Stimulated activated CD8-positive, alpha-beta memory T cell treated with anti-CD3 and anti-CD28 coated beads, Interleukin-12 subunit alpha, Interleukin-12 subunit beta, amount 100 ng/mL, for 1 hour (primary cell): ENCODE measurements around the gene MAP2K5.

Experiments used
- DNase-seq: peaks from one replicate; pipeline ENCODE4 v3.0.0-alpha.2; 2020; ENCODE audit warnings: low read depth

Gene MAP2K5

GRCh38 chr15:67723294-67724024 lies 181.0 kb downstream of the MAP2K5 start:
- DNase-seq: no peak

DNA sequence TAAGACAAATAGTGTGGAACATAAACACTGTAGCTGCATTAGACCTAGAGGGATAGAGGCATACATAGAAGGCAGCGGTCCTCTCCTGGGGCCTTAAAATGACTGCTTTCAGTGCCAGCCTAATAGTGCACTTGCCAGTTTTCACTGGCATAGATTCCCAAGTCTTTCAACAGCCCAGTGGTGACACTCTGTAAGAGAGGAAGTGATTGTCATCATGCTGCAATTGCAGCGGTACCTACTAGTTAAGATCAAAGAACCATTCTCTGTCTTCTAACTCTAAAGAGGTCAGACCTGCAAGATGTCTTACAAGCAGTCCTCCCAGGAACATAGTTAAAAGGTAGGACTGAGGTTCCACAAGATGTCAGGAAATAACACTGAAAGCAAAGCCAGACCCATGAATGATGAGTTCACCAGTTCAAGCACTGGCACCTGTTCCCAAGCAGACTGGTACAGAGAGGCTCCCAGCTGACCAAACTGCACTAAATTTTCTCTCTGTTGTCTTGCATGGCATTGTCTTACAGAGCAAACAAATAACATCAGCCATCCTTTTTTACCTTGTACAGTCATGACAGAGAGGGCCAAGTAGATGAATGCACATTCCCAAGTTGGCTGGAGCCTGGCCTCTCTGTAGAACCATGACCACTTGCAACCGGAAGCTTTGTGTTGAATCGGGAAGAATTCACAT lies 182.3 kb downstream of the MAP2K5 start:
- DNase-seq: no peak

GRCh38 chr15:67730135-67730534 lies 187.6 kb downstream of the MAP2K5 start:
- no peak for DNase-seq

DNA sequence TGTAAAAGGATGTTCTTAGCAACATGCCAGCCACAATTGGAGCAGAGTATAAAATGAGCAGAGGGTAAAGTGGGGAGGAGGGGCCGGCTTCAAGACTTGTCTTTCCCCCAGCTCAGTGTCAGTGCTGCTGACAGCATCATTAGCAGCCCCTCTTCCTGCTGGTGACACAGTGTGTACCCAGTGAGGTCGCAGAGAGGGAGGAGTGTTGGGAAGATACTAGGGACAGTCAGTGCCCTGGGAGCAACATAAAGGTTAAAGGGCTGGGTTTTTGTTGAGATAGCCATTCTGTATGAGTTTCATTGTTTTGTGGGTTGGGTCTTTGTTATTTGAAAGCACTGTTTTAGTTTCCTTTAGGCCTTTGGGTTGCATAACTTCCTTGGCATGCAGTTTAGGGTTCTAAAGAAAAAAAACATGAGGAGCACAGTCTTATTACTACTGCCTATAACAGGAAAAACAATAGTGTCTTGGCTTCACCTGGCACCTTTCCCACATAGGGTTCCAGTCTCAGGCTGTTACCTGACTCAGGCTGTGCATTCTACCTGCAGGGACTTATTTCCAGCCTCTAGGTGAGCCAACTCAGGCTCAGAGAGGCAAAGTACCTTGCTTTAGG lies 188.7 kb downstream of the MAP2K5 start:
- DNase-seq: no peak

DNA sequence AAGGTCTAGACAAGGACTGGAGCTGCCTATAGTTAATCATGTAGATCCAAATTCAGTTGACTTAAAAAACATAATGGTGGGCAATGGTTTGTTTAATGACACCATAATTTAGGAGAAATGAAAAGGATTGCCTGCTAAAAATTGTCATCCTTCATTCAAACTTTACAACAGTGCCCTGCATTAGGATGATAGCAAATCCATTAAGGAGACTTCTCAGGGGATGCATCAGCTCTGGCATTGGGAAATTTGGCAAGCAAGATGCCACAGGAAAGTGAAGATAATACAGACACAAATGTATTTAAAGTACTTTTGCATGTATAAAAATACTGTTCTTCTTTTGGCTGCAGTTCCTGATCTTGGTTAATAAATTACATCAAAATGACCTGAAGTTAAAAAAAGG lies 189.7 kb downstream of the MAP2K5 start:
- no peak for DNase-seq

GRCh38 chr15:67732671-67733374 lies 190.3 kb downstream of the MAP2K5 start:
- DNase-seq: no peak

DNA sequence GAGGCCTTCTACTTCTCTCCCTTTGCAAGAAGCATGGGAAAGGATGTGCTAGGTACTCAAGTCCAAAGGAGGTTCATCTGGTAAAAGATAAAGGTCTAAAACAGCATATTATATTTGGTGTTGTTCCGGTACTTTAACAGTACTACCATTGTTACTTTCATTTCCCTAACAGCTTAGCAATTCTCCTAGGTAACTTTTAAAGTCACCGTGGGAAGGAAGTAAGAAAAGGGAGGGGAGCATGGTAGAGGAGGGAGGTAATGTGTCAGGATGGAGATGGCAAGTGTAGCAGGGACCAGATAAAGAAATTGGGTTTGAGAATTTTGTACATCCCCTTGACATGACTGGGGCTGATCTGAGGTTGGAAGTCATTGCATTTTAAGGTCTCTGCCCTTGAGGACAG lies 193.4 kb downstream of the MAP2K5 start:
- no peak for DNase-seq

DNA sequence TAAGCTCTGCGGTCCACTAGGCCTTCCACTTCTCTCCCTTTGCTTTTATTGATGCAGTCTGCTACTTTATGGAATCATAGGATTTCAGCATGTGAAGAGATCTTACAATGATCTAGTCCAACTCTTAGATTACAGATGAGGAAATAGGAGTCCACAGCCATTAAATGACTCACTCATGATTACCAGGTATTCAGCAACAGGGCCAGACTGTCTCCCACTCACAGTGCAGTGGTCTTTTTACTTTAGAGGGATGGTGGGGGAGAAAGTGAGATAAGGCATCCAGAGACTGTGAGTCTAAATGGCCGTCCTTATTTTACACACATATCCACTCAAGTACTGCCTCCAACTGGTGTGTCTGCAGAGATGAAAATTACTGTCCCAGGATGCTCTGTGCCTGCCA lies 194.3 kb downstream of the MAP2K5 start:
- DNase-seq: no peak

GRCh38 chr15:67738056-67738455 lies 195.6 kb downstream of the MAP2K5 start:
- DNase-seq: no peak

- no peak for DNase-seq
Measured at GRCh38 chr15:67740405-67740804, 197.9 kb downstream of the MAP2K5 start.

- no peak for DNase-seq
Measured at GRCh38 chr15:67741308-67741707, 198.8 kb downstream of the MAP2K5 start.

DNA sequence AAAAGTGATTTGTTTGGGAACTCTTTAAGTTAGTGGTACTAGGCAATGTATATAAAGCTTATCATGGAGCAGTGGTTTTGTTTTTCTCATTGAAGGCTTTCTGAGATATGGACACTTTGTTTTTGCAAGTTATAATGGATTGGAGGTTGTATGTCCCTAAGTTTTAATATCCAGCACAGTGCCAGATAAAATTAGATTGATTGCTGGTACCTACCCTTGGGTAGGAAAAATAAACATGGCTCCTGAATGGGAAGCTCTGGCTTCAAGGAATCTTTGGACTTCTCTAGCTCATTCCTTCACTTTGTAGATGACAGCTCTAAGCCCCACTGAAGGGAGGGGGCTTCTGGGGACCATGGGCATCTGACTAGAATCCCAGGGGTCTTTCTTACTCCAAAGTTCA lies 201.1 kb downstream of the MAP2K5 start:
- no peak for DNase-seq

DNA sequence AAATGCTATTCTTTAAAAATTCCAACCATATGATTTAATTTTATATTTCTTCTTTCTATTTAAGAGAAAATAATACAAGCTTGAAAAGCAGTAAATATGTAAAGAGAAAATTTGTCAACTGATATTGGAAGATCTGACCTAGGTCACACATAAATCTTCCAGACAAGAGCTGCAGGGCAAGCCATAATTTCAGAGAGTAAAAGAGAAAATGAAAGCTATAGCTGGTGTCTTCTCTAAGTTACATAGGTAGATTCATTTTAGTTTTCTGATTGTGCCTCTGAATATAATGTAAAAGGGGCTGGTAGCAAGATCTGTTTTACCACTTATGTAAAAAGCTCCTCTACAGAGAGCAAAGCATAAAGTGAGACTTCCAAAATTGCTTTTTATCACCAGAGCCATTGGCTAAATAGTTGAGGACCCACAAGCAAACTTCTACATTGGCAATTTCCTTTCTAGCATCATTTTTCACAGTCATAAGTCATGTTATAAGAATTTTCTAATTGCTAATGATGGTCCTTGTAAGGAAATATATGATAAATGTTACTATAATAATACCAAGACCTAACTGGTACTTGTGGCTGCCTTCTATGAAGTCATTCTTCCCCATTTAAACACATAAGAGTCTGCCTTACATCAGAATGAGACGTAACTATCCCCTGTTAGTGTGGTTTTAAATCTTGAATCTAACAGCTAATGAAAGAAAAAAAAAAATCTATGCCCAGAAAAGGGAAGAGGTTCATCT lies 202.0 kb downstream of the MAP2K5 start:
- DNase-seq: no peak

DNA sequence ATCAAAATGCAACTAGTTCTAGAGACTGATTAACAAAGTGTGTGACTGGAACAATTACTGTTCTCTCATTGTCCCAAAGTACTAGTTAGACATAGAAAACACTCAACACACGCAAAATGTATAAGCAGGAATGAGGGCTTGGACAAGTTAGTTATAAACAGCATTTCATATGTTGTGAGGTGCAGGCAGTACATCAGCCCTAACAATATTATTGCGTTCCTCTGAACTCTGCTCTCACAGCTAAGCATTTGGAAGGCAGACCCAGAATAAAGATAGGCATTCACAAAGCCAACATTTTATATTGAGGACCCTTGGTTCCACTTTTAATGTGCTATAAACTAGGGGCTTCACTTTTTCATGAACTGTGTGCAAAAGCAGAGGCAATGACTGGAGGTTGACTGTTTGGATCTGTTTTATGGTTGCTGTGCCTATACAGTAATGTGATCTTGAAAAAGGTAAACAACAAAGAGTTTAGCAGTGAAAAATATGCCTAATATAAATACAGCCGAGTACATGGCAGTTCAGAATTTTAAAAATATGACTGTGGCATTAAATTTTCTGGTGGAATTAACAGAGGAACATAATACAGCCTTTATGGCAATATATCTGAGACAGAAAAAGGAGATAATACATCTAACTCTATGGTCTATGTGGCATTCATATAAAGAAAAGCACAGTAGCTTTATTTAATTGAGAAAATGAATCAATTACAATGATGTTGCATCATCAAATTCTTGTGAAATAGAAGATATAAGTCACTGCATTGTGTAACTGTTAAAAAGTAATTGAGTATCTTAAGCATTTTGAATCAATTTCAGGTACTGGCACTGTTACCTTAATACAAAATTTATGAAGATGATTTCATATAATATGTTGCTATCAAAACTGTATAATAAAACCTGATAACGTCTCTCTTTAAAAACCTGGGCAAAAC lies 202.8 kb downstream of the MAP2K5 start:
- no peak for DNase-seq

DNA sequence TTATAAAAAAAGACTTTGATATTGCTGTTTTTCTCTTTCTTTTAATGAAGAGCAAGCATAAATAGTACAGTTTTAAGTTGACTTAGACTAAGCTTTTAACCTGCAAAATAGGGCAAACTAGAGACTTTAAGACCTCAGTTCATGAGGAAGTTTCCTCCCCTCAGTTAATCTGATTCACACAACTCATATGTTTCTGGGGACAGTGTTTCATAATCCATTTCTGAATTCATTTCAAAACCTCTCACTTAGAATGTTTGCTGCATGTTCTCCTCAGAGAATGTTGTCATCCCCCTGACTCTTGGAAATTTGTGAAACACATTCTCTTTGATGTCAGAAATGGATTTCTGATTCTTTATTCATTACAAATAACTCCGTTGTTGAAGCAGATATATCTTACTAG lies 203.5 kb downstream of the MAP2K5 start:
- DNase-seq: no peak

- no peak for DNase-seq
Measured at GRCh38 chr15:67746450-67746849, 203.9 kb downstream of the MAP2K5 start.

GRCh38 chr15:67747921-67748320 lies 205.4 kb downstream of the MAP2K5 start:
- DNase-seq: no peak

- no peak for DNase-seq
Measured at GRCh38 chr15:67750371-67750770, 207.9 kb downstream of the MAP2K5 start.

GRCh38 chr15:67753891-67754290 lies 211.4 kb downstream of the MAP2K5 start:
- DNase-seq: no peak

GRCh38 chr15:67755264-67755663 lies 212.8 kb downstream of the MAP2K5 start:
- DNase-seq: no peak

DNA sequence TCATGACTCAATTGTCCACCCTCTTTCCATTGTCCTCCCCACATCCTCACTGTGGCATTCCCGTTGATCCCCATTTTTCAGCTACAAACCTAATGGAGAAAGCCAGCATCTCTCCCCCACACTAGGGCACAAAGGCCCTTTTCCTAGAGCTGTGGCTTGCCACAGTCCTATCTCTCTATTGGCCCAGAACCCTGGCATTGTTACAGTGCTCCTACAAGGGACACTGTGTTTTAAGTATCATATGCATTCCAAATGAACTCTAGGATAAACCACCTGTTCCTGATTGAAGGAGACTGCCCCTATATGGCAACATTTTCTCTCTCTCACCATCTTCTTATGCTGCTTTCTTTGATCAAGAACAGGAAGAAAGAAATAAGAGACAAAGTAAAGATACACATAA lies 213.4 kb downstream of the MAP2K5 start:
- no peak for DNase-seq
